ENCODE data around the gene GALP.
"Not testable (repeated sequence)": the region's sequence is repeated elsewhere in the genome, so short reads cannot be mapped to it uniquely, and the experiment has no call there.

Gene GALP

DNA sequence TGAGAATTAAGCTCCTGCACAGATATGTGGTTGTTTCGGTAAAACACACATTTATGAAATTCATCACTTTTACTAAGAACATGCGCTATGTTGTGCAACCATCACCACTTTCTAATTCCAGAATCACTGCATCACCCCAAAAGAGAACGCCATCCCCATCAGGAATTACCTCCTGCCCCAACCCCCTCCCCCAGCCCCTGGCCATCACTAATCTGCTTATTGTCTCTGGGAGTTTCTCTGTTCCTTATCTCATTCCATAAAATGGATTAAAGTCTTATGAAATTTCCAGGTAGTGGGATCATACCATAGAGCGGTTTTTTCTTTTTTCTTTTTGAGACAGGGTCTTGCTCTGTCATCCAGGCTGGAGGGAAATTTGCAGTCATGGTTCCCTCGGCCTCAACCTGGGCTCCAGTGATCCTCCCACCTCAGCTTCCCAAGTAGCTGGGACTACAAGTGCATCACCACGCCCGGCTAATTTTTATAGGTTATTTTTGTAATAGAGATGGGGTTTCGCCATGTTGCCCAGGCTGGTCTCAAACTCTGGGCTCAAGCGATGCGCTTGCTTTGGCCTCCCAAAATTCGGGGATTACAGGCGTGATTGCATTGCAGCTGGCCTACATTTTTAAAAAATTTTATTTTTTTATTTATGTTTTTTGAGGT, 18.3 kb downstream of the GALP start:
- DNase-seq: no peak

DNA sequence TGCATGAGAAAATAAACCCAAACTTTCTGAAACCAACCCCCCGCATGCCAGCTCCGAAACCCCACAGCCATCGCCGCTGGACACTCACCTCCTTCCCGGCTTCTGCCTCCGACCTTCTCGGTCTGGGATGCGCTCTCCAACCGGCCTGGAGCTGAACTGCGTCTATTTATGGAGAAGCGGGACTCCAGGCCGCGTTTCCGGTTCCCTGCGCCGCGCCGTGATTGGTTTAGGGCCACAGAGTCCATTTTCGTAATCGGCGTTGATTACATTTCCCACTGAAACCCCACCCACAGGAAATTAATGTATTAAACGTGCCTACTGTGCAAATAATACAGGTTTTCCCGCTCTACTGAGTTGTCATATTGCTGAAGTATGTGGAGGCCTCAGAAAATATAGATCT, 21.8 kb downstream of the GALP start, which contains the start of gene ZSCAN5B:
Gene ZSCAN5B, minus strand, starts transcription at position 138 of the 400 bp plus-strand sequence. CDS start 4,731 bp downstream, outside the sequence.
- DNase-seq: not testable (repeated sequence)

GRCh38 chr19:56199687-56200086, 23.9 kb downstream of the GALP start:
- no peak for DNase-seq

- DNase-seq: no peak
These were observed 26.2 kb downstream of the GALP start, which contains the start of gene ZSCAN5C for GRCh38 chr19:56201973-56202372. Gene ZSCAN5C, plus strand, starts transcription at chr19:56202273. Its CDS starts 3,641 bp downstream, at chr19:56205914.

DNA sequence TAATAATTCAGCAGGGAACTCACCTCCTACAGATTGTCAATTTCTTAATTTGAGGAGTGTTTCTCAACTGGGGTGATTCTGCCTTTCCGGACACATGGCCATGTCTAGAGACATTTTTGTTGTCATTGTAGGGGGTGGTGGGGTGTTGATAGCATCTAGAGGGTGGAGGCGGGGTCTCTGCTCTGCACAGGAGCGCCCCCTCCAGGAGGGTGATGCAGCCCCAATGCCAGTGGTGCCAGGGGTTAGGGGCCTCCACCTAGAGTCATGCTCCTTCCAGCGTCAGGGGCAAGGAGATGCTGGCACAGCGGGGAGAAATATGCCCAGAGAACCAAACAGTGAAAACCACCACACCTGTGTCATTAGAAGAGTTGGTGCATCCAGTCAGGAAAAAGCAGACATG, 31.8 kb downstream of the GALP start:
- not testable (repeated sequence) for DNase-seq

DNA sequence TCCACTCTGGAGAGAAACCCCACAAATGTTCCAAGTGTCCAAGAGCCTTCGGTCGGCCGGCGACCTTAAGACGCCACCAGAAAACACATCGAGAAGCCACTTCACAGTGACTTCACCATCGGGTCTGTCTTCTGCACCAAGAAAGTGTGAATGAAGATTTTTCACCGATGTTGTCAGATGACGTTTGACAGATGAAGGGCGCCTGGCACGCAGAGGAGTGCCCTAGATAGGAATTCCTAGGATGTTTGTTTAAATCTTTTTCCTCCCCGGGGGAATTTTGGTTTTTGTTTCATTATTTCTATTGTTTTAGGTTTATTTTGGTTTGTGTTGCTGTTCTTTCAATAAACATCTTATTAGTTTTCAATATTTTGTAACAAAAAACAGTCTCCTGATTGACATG, 33.3 kb downstream of the GALP start:
- no peak for DNase-seq

- DNase-seq: not testable (repeated sequence)
These were observed 34.2 kb downstream of the GALP start for GRCh38 chr19:56210036-56210435.

DNA sequence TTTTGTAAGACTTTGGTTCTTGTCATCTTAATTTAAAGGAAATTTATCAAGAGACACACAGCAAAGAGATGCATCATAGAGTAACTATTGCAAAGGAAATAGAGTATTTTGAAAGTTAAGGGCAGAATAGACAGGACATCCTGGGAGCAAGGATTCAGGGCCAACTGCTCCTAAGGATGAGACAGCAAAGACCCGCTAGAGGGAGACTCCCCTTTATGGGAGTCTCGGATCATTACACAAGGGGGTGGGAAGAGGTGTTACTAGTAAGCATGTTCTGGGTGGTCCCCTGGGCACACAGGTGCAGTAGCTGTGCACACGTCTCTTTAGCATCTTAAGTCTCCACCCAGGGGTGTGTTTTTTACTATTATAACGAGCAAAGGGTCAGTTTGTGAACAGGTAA, 35.9 kb downstream of the GALP start:
- no peak for DNase-seq

- no peak for DNase-seq
These were observed 41.5 kb downstream of the GALP start for GRCh38 chr19:56217039-56217949.

GRCh38 chr19:56218961-56219360, 43.2 kb downstream of the GALP start:
- DNase-seq: no peak

DNA sequence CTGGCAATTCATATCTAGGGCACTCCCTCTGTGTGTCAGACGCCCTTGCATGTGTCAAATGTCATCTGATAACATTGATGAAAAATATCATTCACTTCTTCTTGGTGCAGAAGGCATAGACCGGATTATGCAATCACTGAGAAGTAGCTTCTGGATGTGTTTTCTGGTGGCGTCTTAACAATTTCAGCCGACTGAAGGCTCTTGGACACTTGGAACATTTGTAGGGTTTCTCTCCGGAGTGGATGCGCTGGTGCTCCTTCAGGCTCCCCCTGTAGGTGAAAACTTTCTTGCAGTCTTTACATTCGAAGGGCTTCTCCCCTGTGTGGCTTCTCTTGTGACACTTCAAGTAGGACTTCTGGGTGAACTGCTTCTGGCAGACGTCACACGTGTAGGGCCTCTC, 45.6 kb downstream of the GALP start:
- not testable (repeated sequence) for DNase-seq

DNA sequence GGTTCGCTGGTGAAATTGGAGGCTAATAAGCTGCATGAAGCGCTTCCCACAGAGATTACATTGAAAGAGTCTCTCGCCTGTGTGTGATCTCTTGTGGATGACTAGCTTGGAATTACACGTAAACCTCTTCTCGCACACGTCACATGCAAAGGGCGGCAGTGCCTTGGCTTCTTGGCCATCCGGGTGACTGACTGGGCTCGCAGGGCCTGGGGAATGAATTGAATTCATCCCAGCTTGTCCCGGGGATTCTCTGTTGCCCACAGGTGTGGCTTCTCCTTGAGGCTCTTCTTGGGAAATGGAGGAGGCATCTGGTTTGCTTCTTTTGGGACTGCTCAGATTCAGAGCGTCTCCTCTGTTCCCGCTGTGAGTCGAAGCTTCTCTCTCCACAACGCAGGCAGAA, 46.0 kb downstream of the GALP start:
- DNase-seq: no peak

GRCh38 chr19:56222901-56223300, 47.1 kb downstream of the GALP start:
- DNase-seq: no peak

DNA sequence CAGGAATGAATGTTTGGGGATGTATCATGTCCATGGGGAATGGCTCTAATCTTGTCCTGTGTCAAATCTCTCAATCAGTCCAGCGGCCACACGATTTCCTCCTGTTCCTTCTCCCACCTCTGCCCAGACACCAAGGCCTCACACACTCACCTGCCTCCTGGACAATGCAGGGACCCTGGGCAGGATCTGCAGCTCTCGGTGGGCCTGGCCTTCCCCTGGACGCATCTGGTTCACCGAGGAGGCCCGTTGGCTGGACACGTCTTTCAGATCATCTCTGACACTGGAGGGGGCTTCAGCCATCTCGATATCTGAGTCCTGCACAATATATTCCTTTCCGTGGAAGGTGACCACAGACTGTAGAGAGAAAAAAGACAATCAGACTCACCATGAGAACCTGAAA, 47.7 kb downstream of the GALP start:
- DNase-seq: no peak
